Osteoblast (primary cell): ENCODE data around the gene ELAVL1. TPM values are rescaled to one million over a fixed set of nuclear protein-coding genes. Genes with fewer than 3 reads are reported as not detected.

ENCODE experiments used
- DNase-seq: peaks from one replicate; pipeline ENCODE4 v3.0.0; 2011; ENCODE audit warnings: low spot score, mixed read lengths; ENCODE audit not compliant: insufficient read length; ENCODE audit errors: missing footprints
- H2AFZ ChIP-seq: 2 replicates; pipeline ENCODE4 v1.6.0; 2011; ENCODE audit warnings: mild to moderate bottlenecking, low read length
- H3K27ac ChIP-seq: 2 replicates; pipeline ENCODE4 v1.5.1; 2011; ENCODE audit warnings: mild to moderate bottlenecking, low read depth, low read length, moderate library complexity
- H3K27me3 ChIP-seq: 2 replicates; pipeline ENCODE4 v1.6.0; 2012; ENCODE audit warnings: mild to moderate bottlenecking, control low read depth, inconsistent platforms, low read length, moderate library complexity; ENCODE audit not compliant: insufficient read depth
- H3K36me3 ChIP-seq: 2 replicates; pipeline ENCODE4 v1.5.1; 2011; ENCODE audit warnings: mild to moderate bottlenecking, low read length, control low read depth, moderate library complexity; ENCODE audit not compliant: insufficient read depth
- H3K4me1 ChIP-seq: 2 replicates; pipeline ENCODE4 v1.5.1; 2011; ENCODE audit warnings: mild to moderate bottlenecking, low read length, control low read depth, moderate library complexity; ENCODE audit not compliant: insufficient read depth
- H3K4me2 ChIP-seq: 2 replicates; pipeline ENCODE4 v1.6.0; 2011; ENCODE audit warnings: mild to moderate bottlenecking, low read length; ENCODE audit not compliant: insufficient read depth
- H3K4me3 ChIP-seq: fragments of 200-600 bp; sonication (generic); 3 replicates; pipeline ENCODE4 v1.5.1; 2012; ENCODE audit warnings: mild to moderate bottlenecking, low read length, inconsistent platforms; ENCODE audit not compliant: insufficient read depth
- H3K79me2 ChIP-seq: 2 replicates; pipeline ENCODE4 v1.6.0; 2012; ENCODE audit warnings: mild to moderate bottlenecking, low read length, control low read depth, inconsistent platforms; ENCODE audit not compliant: insufficient read depth
- H3K9me3 ChIP-seq: 2 replicates; pipeline ENCODE4 v1.5.1; 2011; ENCODE audit warnings: low read depth, low read length, control low read depth
- H4K20me1 ChIP-seq: 2 replicates; pipeline ENCODE4 v1.6.0; 2012; ENCODE audit warnings: mild to moderate bottlenecking, low read length, control low read depth; ENCODE audit not compliant: insufficient read depth
- total RNA-seq: library from RNA; depleted of rRNA; stranded (reverse); fragments of >200 nt; gene quantifications from 2 replicates; pipeline ENCODE4 v1.2.3, GENCODE V29; 2012
- TF ChIP-seq, protein P1 (sequence below): IDR thresholded peaks from 2 replicates; pipeline ENCODE4 v1.5.1; 2011; ENCODE audit warnings: mild to moderate bottlenecking, low read depth, low read length, moderate library complexity; ENCODE audit errors: extremely low read depth

Gene ELAVL1
- total RNA-seq, 1 donor, result 25.7 TPM

DNA sequence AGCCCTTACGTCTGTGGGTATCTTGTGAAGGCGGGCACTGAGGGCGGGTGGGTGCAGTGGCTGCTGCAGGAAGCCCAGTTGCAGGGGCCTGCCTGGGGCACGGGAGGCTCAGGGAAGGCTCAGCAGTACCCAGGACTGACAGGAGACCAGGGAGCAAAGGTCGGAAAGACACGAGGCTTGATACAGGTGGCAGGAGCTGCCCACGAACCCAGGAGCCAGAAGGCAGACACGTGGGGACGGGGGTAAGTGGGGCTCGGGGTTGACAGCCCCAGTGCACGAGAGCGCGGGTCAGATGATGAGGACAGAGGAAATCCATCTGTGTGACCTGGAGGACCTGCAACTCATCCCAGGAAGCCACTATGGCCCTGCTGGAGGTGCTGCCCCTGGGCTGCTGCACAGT lies 25.3 kb downstream of the ELAVL1 start:
- Histone ChIP-seq H3K4me2 (no peak overlapping the region), H3K27me3 (no peaks in the 10 kb centered on the region), H2AFZ (no peak overlapping the region), H3K36me3 (peaks cover 60% of the 10 kb centered on the region), H3K79me2 (peaks cover 57% of the 10 kb centered on the region), H3K27ac (no peak overlapping the region), H4K20me1 (peaks cover 49% of the 10 kb centered on the region), H3K4me3 (no peak overlapping the region), H3K9me3 (no peaks in the 10 kb centered on the region), H3K4me1 (no peaks in the 10 kb centered on the region)
- TF ChIP-seq, protein P1, sequence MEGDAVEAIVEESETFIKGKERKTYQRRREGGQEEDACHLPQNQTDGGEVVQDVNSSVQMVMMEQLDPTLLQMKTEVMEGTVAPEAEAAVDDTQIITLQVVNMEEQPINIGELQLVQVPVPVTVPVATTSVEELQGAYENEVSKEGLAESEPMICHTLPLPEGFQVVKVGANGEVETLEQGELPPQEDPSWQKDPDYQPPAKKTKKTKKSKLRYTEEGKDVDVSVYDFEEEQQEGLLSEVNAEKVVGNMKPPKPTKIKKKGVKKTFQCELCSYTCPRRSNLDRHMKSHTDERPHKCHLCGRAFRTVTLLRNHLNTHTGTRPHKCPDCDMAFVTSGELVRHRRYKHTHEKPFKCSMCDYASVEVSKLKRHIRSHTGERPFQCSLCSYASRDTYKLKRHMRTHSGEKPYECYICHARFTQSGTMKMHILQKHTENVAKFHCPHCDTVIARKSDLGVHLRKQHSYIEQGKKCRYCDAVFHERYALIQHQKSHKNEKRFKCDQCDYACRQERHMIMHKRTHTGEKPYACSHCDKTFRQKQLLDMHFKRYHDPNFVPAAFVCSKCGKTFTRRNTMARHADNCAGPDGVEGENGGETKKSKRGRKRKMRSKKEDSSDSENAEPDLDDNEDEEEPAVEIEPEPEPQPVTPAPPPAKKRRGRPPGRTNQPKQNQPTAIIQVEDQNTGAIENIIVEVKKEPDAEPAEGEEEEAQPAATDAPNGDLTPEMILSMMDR, result no peak
- no peak for DNase-seq

DNA sequence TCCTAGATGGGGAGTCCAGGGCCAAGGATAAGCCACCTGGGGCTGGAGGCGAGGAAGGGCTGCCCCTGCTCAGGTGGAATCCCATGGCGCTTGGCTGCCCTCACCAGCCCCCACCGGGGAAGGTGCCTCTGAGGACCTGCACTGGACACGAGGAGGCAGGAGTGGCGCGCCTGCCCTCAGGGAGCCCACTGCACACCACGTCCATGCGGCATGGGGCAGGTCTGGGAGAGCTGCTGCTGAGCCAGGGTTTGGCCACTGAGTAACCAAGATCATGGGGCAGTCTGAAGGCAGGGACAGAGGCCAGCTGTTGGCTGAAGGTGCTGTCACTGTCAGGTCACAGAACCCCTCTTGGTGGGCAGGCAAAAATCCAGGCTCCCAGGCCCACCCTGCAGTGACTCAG lies 25.9 kb downstream of the ELAVL1 start:
- Histone ChIP-seq H4K20me1 (peaks cover 50% of the 10 kb centered on the region), H3K4me1 (no peaks in the 10 kb centered on the region), H3K36me3 (peaks cover 66% of the 10 kb centered on the region), H3K27me3 (no peaks in the 10 kb centered on the region), H3K9me3 (no peaks in the 10 kb centered on the region), H2AFZ (no peak overlapping the region), H3K79me2 (peaks cover 51% of the 10 kb centered on the region), H3K27ac (no peak overlapping the region), H3K4me2 (no peak overlapping the region), H3K4me3 (no peak overlapping the region)
- DNase-seq, result peak; percentile 47
- TF ChIP-seq, protein P1, result no peak

- no peaks in the 10 kb centered on the region for H3K9me3 ChIP-seq
- H4K20me1 ChIP-seq, result peaks cover 46% of the 10 kb centered on the region
- no peaks in the 10 kb centered on the region for H3K27me3 ChIP-seq
- H2AFZ ChIP-seq, result no peak overlapping the region
- H3K4me3 ChIP-seq, result no peak overlapping the region
- DNase-seq, result peak; percentile 58
- TF ChIP-seq, protein P1, result no peak
- no peaks in the 10 kb centered on the region for H3K4me1 ChIP-seq
- H3K27ac ChIP-seq, result no peak overlapping the region
- peaks cover 45% of the 10 kb centered on the region for H3K79me2 ChIP-seq
- H3K4me2 ChIP-seq, result no peak overlapping the region
- H3K36me3 ChIP-seq, result peaks cover 66% of the 10 kb centered on the region
Observed at GRCh38 chr19:7979011-7979410, 26.4 kb downstream of the ELAVL1 start.

- TF ChIP-seq, protein P1, result no peak
- Histone ChIP-seq H3K4me1 (no peaks in the 10 kb centered on the region), H3K4me3 (no peak overlapping the region), H2AFZ (no peak overlapping the region), H3K4me2 (no peak overlapping the region), H3K27me3 (no peaks in the 10 kb centered on the region), H4K20me1 (peaks cover 39% of the 10 kb centered on the region), H3K27ac (no peak overlapping the region), H3K79me2 (peaks cover 38% of the 10 kb centered on the region), H3K9me3 (no peaks in the 10 kb centered on the region), H3K36me3 (peaks cover 64% of the 10 kb centered on the region)
- peak; percentile 62 for DNase-seq
Observed at GRCh38 chr19:7978179-7978825, 27.1 kb downstream of the ELAVL1 start.
